Type B pancreatic cell (in vitro differentiated cells): ENCODE measurements around the gene CMYA5. TPM values are rescaled to one million over a fixed set of nuclear protein-coding genes. Genes with fewer than 3 reads are reported as not detected.

Source experiments
- DNase-seq: peaks from one replicate; pipeline ENCODE4 v3.0.0; 2021; ENCODE audit warnings: mixed read lengths; ENCODE audit not compliant: unreplicated experiment; ENCODE audit errors: extremely low spot score
- H3K27ac Mint-ChIP-seq: 2 replicates; pipeline ENCODE4 v1.8.0; 2021; ENCODE audit warnings: mild to moderate bottlenecking, mixed read lengths
- H3K27me3 Mint-ChIP-seq: 2 replicates; pipeline ENCODE4 v1.8.0; 2021; ENCODE audit warnings: mixed read lengths
- H3K36me3 Mint-ChIP-seq: 2 replicates; pipeline ENCODE4 v1.8.0; 2021; ENCODE audit warnings: mixed read lengths
- H3K4me1 Mint-ChIP-seq: one replicate; pipeline ENCODE4 v1.8.0; 2021; ENCODE audit warnings: mixed read lengths; ENCODE audit not compliant: unreplicated experiment
- H3K4me3 Mint-ChIP-seq: 2 replicates; pipeline ENCODE4 v1.8.0; 2021; ENCODE audit warnings: mild to moderate bottlenecking, mixed read lengths
- H3K9me3 Mint-ChIP-seq: 2 replicates; pipeline ENCODE4 v1.8.0; 2021; ENCODE audit warnings: mixed read lengths
- CTCF ChIP-seq: fragments of 200-600 bp; sonication (generic); conservative IDR thresholded peaks from 2 replicates; pipeline ENCODE4 v1.5.0; 2021; ENCODE audit warnings: antibody characterized with exemption, mild to moderate bottlenecking
- total RNA-seq: library from RNA; stranded (reverse); gene quantifications from 2 replicates; pipeline ENCODE4 v1.2.1, GENCODE V29; 2021; ENCODE audit warnings: low replicate concordance

CMYA5 gene
- total RNA-seq, 1 donor from 2014 or later = 1.4 TPM

- Mint-ChIP-seq H3K4me1 (peaks cover 3% of the 10 kb centered on the region), H3K4me3 (no peak overlapping the region), H3K36me3 (no peaks in the 10 kb centered on the region), H3K9me3 (no peaks in the 10 kb centered on the region), H3K27ac (no peak overlapping the region), H3K27me3 (no peaks in the 10 kb centered on the region)
- DNase-seq = no peak
- no peak for TF ChIP-seq CTCF
Measured at GRCh38 chr5:79800979-79801827, 111.6 kb downstream of the CMYA5 start.

DNA sequence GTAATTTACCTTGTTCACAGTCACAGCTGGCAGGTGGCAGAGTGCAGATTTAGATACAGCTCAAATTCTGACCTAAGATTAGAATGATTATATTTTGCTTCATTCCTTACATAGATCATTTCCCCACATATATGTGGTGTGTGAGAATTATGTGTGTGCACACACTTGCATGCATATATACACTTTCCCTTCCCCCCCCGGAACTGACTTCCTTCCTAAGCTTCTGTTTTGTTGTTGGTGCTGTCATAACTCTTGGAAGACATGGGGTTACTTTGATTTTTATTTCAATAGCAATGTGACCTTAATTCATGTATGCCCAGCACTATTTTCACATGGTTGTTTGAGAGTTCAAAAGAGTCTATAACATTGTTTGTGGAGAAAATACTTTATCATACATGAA is 112.8 kb downstream of the CMYA5 start:
- H3K27ac Mint-ChIP-seq = no peak overlapping the region
- TF ChIP-seq CTCF = no peak
- DNase-seq = no peak
- H3K4me3 Mint-ChIP-seq = no peak overlapping the region
- H3K4me1 Mint-ChIP-seq = peaks cover 8% of the 10 kb centered on the region
- no peaks in the 10 kb centered on the region for H3K9me3 Mint-ChIP-seq
- H3K27me3 Mint-ChIP-seq = no peaks in the 10 kb centered on the region
- H3K36me3 Mint-ChIP-seq = no peaks in the 10 kb centered on the region

- Mint-ChIP-seq H3K4me1 (peaks cover 8% of the 10 kb centered on the region), H3K4me3 (no peak overlapping the region), H3K36me3 (no peaks in the 10 kb centered on the region), H3K9me3 (no peaks in the 10 kb centered on the region), H3K27ac (no peak overlapping the region), H3K27me3 (no peaks in the 10 kb centered on the region)
- DNase-seq = no peak
- TF ChIP-seq CTCF = no peak
Measured at GRCh38 chr5:79803007-79803406, 113.4 kb downstream of the CMYA5 start.

DNA sequence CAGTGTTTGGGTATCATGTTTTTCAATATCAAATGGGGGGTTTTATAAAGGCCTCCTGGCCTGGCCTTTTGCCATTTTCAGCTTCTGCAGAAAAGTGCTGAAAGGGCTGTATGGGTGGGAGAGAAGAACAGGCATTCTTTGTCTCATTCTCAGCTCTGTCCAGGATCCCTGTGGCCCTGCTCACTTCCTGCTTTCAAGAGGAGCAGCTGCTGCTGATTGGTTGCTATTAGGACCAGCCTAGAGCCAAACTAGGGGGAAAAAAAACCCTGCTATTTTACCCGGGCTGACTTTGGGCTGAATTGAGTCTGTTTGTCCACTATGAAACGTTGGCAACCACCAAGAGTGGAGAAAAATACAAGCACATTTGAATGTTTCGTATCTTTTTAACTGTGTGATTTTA is 117.1 kb downstream of the CMYA5 start:
- peaks cover 7% of the 10 kb centered on the region for H3K4me1 Mint-ChIP-seq
- no peak overlapping the region for H3K4me3 Mint-ChIP-seq
- no peak overlapping the region for H3K27ac Mint-ChIP-seq
- TF ChIP-seq CTCF = no peak
- DNase-seq = no peak
- no peaks in the 10 kb centered on the region for H3K36me3 Mint-ChIP-seq
- no peaks in the 10 kb centered on the region for H3K27me3 Mint-ChIP-seq
- H3K9me3 Mint-ChIP-seq = no peaks in the 10 kb centered on the region

- no peak for TF ChIP-seq CTCF
- Mint-ChIP-seq H3K4me1 (peaks cover 4% of the 10 kb centered on the region), H3K4me3 (no peak overlapping the region), H3K27me3 (peaks cover 2% of the 10 kb centered on the region), H3K36me3 (no peaks in the 10 kb centered on the region), H3K9me3 (no peaks in the 10 kb centered on the region), H3K27ac (no peak overlapping the region)
- no peak for DNase-seq
Measured at GRCh38 chr5:79809743-79810142, 120.1 kb downstream of the CMYA5 start.
